Measurements from ENCODE around the gene PRR5.

The PRR5 gene

DNA sequence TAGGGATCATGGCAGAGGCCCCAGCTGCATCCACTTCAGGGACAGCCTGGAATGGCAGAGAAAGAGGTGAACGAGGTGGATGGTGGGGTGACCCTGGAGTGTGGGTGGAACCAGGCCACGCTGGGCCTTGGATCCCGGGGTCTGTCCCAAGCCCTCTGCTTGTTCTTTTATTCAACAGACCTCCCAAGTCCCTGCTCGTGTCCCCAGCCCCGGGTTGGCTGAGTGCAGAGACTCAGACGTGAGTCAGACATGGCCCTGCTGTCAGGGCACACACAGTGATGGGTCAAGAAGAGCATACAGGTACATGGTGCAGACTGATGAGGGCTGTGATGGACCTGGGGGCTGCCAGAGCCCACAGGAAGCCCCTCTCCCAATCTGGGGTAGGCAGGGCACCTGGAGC, 57.0 kb downstream of the PRR5 start:
- H3K4me3 ChIP-seq = no peak overlapping the region
- TF ChIP-seq, protein P1, sequence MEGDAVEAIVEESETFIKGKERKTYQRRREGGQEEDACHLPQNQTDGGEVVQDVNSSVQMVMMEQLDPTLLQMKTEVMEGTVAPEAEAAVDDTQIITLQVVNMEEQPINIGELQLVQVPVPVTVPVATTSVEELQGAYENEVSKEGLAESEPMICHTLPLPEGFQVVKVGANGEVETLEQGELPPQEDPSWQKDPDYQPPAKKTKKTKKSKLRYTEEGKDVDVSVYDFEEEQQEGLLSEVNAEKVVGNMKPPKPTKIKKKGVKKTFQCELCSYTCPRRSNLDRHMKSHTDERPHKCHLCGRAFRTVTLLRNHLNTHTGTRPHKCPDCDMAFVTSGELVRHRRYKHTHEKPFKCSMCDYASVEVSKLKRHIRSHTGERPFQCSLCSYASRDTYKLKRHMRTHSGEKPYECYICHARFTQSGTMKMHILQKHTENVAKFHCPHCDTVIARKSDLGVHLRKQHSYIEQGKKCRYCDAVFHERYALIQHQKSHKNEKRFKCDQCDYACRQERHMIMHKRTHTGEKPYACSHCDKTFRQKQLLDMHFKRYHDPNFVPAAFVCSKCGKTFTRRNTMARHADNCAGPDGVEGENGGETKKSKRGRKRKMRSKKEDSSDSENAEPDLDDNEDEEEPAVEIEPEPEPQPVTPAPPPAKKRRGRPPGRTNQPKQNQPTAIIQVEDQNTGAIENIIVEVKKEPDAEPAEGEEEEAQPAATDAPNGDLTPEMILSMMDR (IDR thresholded peaks at IDR 0.05) = no peak
- no peak for DNase-seq (ENCODE audit: low spot score)
- H3K27ac ChIP-seq = no peak overlapping the region

DNA sequence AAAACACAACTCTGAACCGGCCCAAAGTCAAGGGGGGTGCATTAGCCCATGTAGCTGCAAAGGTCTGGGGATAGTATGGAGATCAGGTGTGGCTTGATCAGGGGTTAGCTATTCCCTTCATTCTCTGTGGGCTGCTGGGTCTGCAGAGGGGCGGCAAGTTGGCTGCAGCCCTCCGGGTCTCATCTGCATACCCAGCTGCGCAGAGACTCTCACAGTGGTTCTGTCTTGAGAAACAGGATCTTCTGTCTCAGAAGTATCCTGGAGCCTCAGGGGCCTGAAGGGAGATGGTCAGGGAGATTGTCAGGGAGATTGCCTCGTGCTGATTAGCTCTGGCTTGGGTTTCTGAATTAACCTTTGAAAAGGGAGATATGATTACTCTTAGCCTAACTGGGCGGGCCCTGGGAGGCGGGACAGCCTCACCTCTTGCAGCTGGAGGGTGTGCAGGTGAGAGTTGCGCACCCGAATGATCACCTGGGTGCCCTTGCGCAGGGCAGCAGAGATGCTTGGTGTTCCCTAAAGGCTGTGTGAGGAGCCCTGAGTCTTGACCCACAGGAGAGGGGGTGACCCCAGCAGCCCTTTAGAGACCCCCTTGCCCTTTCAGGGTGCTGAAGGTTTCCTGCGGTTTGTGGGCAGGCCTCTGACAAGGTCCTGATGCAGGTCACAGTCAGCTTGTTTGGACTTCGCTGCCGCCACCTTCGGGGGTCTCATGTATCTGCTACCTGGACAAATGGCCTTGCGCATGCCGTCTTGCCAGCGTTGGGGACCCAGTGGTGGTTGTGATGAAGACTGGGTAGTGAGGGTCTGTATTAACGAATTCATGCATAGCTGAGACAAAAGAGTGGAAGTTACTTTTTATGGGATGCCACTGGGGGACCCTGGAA, 57.7 kb downstream of the PRR5 start:
- DNase-seq (ENCODE audit: low spot score) = no peak
- no peak overlapping the region for H3K4me3 ChIP-seq
- H3K27ac ChIP-seq = no peak overlapping the region
- TF ChIP-seq, protein P1 (IDR thresholded peaks at IDR 0.05) = no peak

DNA sequence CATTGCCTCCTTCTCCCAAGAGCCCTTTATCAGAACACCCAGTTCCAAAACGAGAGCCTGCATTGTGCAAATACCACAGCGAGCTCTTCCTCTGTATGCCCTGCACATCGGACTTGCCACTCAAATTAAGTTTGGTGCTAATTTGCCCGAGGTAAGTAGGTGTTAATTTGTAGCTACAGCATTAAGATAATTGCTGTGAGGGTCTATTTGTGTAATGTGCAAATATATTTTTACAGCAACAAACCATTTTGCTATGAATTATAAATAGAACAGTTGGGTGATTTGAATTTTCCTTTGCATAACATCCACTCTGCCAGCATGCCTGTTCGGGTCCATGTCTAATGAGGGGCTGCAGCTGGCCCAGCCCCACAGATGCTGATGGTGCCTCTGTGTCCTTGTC, 58.5 kb downstream of the PRR5 start:
- no peak for DNase-seq (ENCODE audit: low spot score)
- Histone ChIP-seq H3K27ac (no peak overlapping the region), H3K4me3 (no peak overlapping the region)
- TF ChIP-seq, protein P1 (IDR thresholded peaks at IDR 0.05) = no peak

DNA sequence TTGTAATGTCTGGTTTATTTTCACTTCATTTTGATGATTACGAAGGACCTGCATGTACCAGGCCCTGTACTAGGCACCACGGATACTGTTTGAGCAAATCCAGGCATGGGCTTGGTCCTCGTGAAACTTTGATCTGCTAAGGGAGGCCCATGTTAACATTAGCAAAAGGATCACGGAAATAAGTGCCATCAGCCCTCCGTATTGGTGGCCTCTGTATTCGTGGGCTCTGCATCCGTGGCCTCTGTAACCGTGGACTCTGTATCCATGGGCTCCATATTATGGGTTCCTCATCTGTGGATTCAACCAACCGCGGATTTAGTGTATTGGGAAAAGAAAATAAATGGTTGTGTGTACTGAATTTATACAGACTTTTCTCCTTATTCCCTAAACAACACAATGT, 59.0 kb downstream of the PRR5 start:
- Histone ChIP-seq H3K4me3 (no peak overlapping the region), H3K27ac (no peak overlapping the region)
- TF ChIP-seq, protein P1 (IDR thresholded peaks at IDR 0.05) = no peak
- DNase-seq (ENCODE audit: low spot score) = no peak

DNA sequence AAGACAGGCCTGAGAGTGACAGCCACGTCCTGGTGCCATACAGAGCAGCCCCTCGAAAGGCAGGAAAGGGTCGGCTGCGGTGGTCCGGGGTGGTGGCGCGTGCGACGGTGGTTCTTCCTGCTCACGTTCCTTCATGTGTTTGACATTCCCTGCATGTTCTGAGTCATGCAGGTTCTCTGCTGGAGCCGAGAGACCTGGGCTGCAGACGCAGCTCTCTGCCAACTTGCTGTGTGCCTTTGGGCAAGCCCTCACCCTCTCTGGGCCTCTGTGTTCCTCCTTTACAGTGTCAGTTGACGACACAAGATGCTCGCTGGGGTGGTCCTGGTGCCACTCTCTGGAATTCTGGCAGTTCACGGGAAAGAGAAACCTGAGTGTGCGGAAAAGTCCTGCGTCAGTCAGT, 62.4 kb downstream of the PRR5 start:
- Histone ChIP-seq H3K4me3 (no peak overlapping the region), H3K27ac (no peak overlapping the region)
- TF ChIP-seq, protein P1 (IDR thresholded peaks at IDR 0.05) = no peak
- no peak for DNase-seq (ENCODE audit: low spot score)

DNA sequence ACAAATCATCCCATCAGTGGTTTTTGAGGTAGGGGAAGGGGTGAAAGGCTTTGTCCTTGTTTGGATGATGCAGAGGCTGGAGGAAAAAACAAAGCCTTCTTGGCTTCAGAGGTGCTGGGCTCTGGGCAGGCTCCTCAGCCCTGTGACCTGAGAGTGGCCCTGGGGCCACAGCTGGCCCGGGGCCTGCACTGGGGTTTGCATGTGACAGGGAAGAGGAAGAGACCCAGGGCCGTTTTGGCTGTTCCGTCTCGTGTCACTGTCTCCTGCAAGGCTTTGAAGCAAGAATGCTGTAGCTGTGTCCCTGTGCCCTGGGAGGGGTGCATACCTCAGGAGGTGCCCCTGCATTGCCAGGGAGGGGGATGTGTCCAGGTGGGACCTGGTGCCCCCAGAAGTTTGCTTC, 63.0 kb downstream of the PRR5 start:
- TF ChIP-seq, protein P1 (IDR thresholded peaks at IDR 0.05) = no peak
- DNase-seq (ENCODE audit: low spot score) = no peak
- H3K27ac ChIP-seq = no peak overlapping the region

More for the DNA sequence above, 63.0 kb downstream of the PRR5 start:
- H3K4me3 ChIP-seq = no peak overlapping the region
